ENCODE results near the gene GPC1. TPM values are rescaled to one million over a fixed set of nuclear protein-coding genes. Genes with fewer than 3 reads are reported as not detected.
A peak's percentile ranks its signal among the peaks of the same experiment; 100 is the strongest.
"Not testable (repeated sequence)": the region's sequence is repeated elsewhere in the genome, so short reads cannot be mapped to it uniquely, and the experiment has no call there.

GPC1 gene, protein sequence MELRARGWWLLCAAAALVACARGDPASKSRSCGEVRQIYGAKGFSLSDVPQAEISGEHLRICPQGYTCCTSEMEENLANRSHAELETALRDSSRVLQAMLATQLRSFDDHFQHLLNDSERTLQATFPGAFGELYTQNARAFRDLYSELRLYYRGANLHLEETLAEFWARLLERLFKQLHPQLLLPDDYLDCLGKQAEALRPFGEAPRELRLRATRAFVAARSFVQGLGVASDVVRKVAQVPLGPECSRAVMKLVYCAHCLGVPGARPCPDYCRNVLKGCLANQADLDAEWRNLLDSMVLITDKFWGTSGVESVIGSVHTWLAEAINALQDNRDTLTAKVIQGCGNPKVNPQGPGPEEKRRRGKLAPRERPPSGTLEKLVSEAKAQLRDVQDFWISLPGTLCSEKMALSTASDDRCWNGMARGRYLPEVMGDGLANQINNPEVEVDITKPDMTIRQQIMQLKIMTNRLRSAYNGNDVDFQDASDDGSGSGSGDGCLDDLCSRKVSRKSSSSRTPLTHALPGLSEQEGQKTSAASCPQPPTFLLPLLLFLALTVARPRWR
- total RNA-seq = 187 TPM
- long read RNA-seq, transcript GPC1-201 (9 exons, 3,713 nt) = major isoform, 777 of 1,004 reads
- long read RNA-seq, partial matches to known transcripts = 203 of 1,004 reads
- long read RNA-seq, other reads (novel, unspliced or antisense) = 24 of 1,004 reads

DNA sequence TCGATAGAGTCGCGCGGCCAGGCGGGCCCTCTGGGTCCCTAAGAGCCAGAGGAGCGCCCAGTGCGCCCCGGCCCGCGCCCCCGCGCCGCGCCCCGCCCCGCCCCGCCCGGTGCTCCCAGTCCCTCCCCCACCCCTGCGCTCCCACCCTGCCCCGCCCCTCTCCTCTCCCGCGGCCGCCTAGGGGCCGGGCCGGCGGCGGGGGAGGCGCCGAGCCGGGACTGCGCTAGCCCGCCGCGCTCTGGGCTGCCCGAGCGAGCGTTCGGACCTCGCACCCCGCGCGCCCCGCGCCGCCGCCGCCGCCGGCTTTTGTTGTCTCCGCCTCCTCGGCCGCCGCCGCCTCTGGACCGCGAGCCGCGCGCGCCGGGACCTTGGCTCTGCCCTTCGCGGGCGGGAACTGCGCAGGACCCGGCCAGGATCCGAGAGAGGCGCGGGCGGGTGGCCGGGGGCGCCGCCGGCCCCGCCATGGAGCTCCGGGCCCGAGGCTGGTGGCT, at the start of gene GPC1:
Gene GPC1, plus strand, starts transcription at position 207 of the 491 bp plus-strand sequence. Its CDS starts 256 bp downstream, at position 463.
- peak; percentile 73 for DNase-seq
- intact Hi-C loops (cut with micrococcal nuclease) = loop anchor here (5.0 kb wide), 1 partner anchor 193 kb away; no protein-coding TSS in a partner anchor
- peak within 1 kb of the TSS; percentile 95 for H3K27ac ChIP-seq (replicated peaks)
- peak within 1 kb of the TSS; percentile 87 for H3K4me3 ChIP-seq
- H3K36me3 ChIP-seq = no peaks in the 10 kb centered on the region
- peaks cover 54% of the 10 kb centered on the region for H3K27me3 ChIP-seq (ENCODE audit: low read depth)
- TF ChIP-seq CTCF (IDR thresholded peaks at IDR 0.05; ENCODE audit: borderline replicate concordance) = no peak
- H3K9me3 ChIP-seq (replicated peaks) = no peaks in the 10 kb centered on the region
- peaks cover 47% of the 10 kb centered on the region for H3K4me1 ChIP-seq

- intact Hi-C loops (cut with micrococcal nuclease) = no loop called here
- Histone ChIP-seq H3K9me3 (replicated peaks) (no peaks in the 10 kb centered on the region), H3K4me3 (no peak overlapping the region), H3K4me1 (peaks cover 13% of the 10 kb centered on the region), H3K27me3 (ENCODE audit: low read depth) (peaks cover 7% of the 10 kb centered on the region), H3K36me3 (no peaks in the 10 kb centered on the region), H3K27ac (replicated peaks) (no peak overlapping the region)
- DNase-seq = no peak
- no peak for TF ChIP-seq CTCF (IDR thresholded peaks at IDR 0.05; ENCODE audit: borderline replicate concordance)
Observed at GRCh38 chr2:240386326-240386725, 49.1 kb upstream of the GPC1 start.

DNA sequence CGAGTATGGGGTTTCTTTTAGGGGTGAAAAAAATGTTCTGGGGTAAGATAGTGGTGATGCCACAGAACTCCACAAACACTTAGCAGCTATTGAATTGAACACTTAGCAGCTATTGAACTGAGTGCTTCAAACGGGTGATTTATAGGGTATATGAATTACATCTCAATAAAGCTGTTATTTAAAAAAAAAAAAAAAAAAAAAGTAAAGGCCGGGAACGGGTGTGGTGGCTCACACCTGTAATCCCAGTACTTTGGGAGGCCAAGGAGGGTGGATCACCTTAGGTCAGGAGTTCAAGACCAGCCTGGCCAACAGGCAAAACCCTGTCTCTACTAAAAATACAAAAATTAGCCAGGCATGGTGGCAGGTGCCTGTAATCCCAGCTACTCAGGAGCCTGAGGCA, 48.7 kb upstream of the GPC1 start:
- H3K36me3 ChIP-seq; H3K9me3 ChIP-seq (replicated peaks); H3K4me3 ChIP-seq; DNase-seq; H3K27ac ChIP-seq (replicated peaks); H3K27me3 ChIP-seq (ENCODE audit: low read depth); intact Hi-C loops (cut with micrococcal nuclease): not testable (repeated sequence)
- H3K4me1 ChIP-seq = peaks cover 13% of the 10 kb centered on the region

DNA sequence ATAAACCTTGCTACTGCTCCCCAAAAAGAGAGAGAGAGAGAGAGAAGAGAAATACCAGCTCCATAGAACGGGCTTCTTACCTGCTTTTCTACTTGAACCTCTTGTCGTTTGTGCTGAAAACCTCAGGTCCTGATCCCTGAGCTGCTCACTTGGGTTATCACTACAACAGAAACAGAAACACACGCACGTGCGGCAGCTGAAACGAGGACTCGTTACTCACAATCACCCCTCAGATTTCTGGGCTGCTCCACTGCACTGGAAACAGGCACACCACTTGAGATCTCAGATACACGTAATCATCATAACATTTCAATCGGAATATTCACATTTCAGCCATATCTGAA, 48.2 kb upstream of the GPC1 start:
- no peaks in the 10 kb centered on the region for H3K9me3 ChIP-seq (replicated peaks)
- H3K4me1 ChIP-seq = peaks cover 13% of the 10 kb centered on the region
- no peak overlapping the region for H3K27ac ChIP-seq (replicated peaks)
- no peak overlapping the region for H3K4me3 ChIP-seq
- no peaks in the 10 kb centered on the region for H3K36me3 ChIP-seq
- no peak for DNase-seq
- no peak for TF ChIP-seq CTCF (IDR thresholded peaks at IDR 0.05; ENCODE audit: borderline replicate concordance)
- intact Hi-C loops (cut with micrococcal nuclease) = no loop called here
- peaks cover 7% of the 10 kb centered on the region for H3K27me3 ChIP-seq (ENCODE audit: low read depth)

DNA sequence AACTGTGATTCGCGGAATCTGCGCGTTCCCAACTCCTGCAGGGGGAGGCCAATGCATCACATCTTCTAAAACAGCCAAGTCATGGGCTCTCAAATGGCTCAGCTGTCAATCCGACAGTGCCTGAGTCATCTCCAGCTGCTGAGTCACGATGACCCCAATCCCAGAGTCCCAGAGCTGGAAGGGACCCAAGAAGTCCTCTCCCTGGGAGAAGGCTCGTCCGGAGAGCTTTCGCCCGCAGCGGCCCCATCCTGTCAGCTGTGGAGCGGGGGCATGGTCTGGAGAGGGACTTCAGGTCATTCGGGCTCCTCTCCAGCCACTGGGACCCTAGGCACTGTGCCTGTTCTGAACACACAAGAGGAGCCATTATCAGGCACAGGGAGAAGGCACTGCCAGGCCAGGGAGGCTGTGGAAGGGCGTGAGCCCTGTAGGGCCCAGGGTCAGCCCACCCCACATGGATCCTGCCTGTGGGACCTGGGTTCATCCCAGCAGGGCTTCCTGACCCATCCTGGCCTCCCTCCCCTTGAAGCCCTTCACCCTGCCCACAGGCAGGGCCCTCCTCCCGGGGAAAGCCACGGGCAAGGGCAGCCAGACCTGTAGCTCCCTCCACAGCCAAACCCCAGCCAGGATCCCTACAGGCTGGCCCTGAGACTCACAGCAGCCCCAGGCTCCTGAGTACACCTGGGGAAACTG, 47.6 kb upstream of the GPC1 start:
- Histone ChIP-seq H3K27me3 (ENCODE audit: low read depth) (peaks cover 7% of the 10 kb centered on the region), H3K9me3 (replicated peaks) (no peaks in the 10 kb centered on the region), H3K4me3 (no peak overlapping the region), H3K27ac (replicated peaks) (no peak overlapping the region), H3K4me1 (peaks cover 13% of the 10 kb centered on the region), H3K36me3 (no peaks in the 10 kb centered on the region)
- intact Hi-C loops (cut with micrococcal nuclease) = no loop called here
- DNase-seq = peak; percentile 55
- TF ChIP-seq CTCF (IDR thresholded peaks at IDR 0.05; ENCODE audit: borderline replicate concordance) = no peak

All from left ventricle myocardium inferior (tissue), 1 donor.